Stomach (tissue), 9 donors: ENCODE results near the gene WWC1. TPM values are rescaled to one million over a fixed set of nuclear protein-coding genes. Genes with fewer than 3 reads are reported as not detected.

Experiments
- DNase-seq, 2 donors: peaks; one replicate each; pipeline versions ENCODE4 v3.0.0 to v3.0.0-alpha.2; 2013 to 2019
- H3K27ac ChIP-seq, 5 donors: fragments of 200-600 bp in 4 of 5; sonication (generic) in 4 of 5; one replicate each; pipeline ENCODE4 v1.5.1; 2013 to 2019; ENCODE audit warnings: mild to moderate bottlenecking in 1 of 5, moderate library complexity in 1 of 5
- H3K27me3 ChIP-seq, 3 donors: fragments of 200-600 bp; sonication (generic); one replicate each; pipeline ENCODE4 v1.5.1; 2017 to 2019; ENCODE audit warnings: mixed run types in 1 of 3
- H3K36me3 ChIP-seq, 4 donors: fragments of 200-600 bp; sonication (generic); 1 replicate in 3 of 4; 2 replicates in 1 of 4; pipeline ENCODE4 v1.5.1; 2016 to 2019
- H3K4me1 ChIP-seq, 4 donors: fragments of 200-600 bp; sonication (generic); one replicate each; pipeline ENCODE4 v1.5.1; 2016 to 2019
- H3K4me3 ChIP-seq, 4 donors: fragments of 200-600 bp; sonication (generic) in 3 of 4; one replicate each; pipeline ENCODE4 v1.5.1; 2016 to 2019; ENCODE audit warnings: mild to moderate bottlenecking in 1 of 4
- H3K9me3 ChIP-seq, 4 donors: fragments of 200-600 bp; sonication (generic); one replicate each; pipeline ENCODE4 v1.5.1; 2016 to 2019
- CTCF ChIP-seq, 7 experiments: fragments of 450-650 bp in 4 of 7; fragments of 200-600 bp in 3 of 7; sonication (generic) in 3 of 7; IDR thresholded peaks; one replicate each; pipeline ENCODE4 v1.5.1; 2016 to 2019; ENCODE audit warnings: antibody characterized with exemption in 7 of 7, control low read depth in 2 of 7, mild to moderate bottlenecking in 1 of 7
- EP300 ChIP-seq: sonication (generic); formaldehyde crosslinking; IDR thresholded peaks from one replicate; pipeline ENCODE4 v1.6.1; 2017; ENCODE audit warnings: antibody characterized with exemption
- POLR2A ChIP-seq, 4 donors: fragments of 450-650 bp; IDR thresholded peaks; one replicate each; pipeline ENCODE4 v1.6.1; 2016; ENCODE audit warnings: antibody characterized with exemption in 4 of 4, control low read depth in 2 of 4, mild to moderate bottlenecking in 1 of 4, moderate library complexity in 1 of 4
- POLR2AphosphoS5 ChIP-seq, 3 donors: sonication (generic); formaldehyde crosslinking; IDR thresholded peaks; one replicate each; pipeline ENCODE4 v1.6.1; 2016; ENCODE audit warnings: antibody characterized with exemption in 3 of 3
- WGBS, 5 donors: extraction: QIAGEN DNeasy Blood & Tissue Kit in 3 of 5; methylation state at CpG; one replicate each; pipeline versions ENCODE4 v1.1.5 to v1.1.7; 2013 to 2018; 5-methylcytosine and 5-hydroxymethylcytosine counted together
- intact Hi-C: fragments of 100-400 bp; cut with DNase I; formaldehyde crosslinking; loops from one replicate; pipeline ENCODE4 v1.15.1; 2023; ENCODE audit warnings: low total_unique reads
- polyA plus RNA-seq, 3 donors: library from polyadenylated mRNA; stranded (reverse); fragments of 200-250 nt; gene quantifications; one replicate each; pipeline ENCODE4 v1.2.3, GENCODE V29; 2013
- total RNA-seq, 5 donors: library from RNA; depleted of rRNA; stranded (reverse); fragments of >200 nt; gene quantifications; one replicate each; pipeline versions ENCODE4 v1.1.0 to v1.2.3, GENCODE V29; 2014 to 2016
- donor health status: healthy with polysubstance abuse.
- donor health status: Bipolar disorder and iron deficiency.
- donor health status: healthy.

Gene WWC1
- total and polyA plus RNA-seq, 8 donors = 11.3 to 82.6 (median 33.4) TPM

DNA sequence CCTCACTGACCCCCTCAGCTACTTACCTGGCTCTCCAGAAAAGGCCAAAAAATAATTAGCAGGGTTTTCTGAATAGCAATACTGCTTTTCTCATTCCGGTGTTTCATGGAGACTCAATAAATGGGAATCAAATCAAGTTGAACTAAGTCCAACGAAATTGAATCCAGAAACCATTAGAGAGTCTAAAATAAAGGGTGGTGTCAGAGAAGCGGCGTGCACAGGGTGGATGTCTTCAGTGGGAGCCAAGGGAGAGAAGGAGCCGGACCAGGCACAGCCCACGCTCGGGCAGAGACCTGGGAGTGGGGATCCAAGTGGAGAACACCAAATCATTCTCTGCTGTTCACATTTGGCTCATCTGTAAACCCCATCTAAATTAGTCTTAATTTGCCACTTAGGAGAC, 40.2 kb upstream of the WWC1 start:
- H3K4me3 ChIP-seq = no peak overlapping the region
- DNase-seq = peak in 1 of 2 donors; percentile 25
- H3K27me3 ChIP-seq = no peaks in the 10 kb centered on the region
- no peaks in the 10 kb centered on the region for H3K4me1 ChIP-seq
- 64 to 86% (median 80%) methylated on average over 7 of the region's 7 CpGs for WGBS, 5 donors
- TF ChIP-seq POLR2AphosphoS5 (IDR thresholded peaks at IDR 0.05) = no peak
- no peak for TF ChIP-seq POLR2A (IDR thresholded peaks at IDR 0.05)
- no peak for TF ChIP-seq EP300
- no peak for TF ChIP-seq CTCF (IDR thresholded peaks at IDR 0.05)
- no peak overlapping the region for H3K27ac ChIP-seq
- H3K9me3 ChIP-seq = no peaks in the 10 kb centered on the region
- intact Hi-C loops = no loop called here
- H3K36me3 ChIP-seq = peaks cover 0 to 6% (median 0%) of the 10 kb centered on the region in 4 donors

GRCh38 chr5:168254013-168254693, 37.3 kb upstream of the WWC1 start:
- no peaks in the 10 kb centered on the region for H3K9me3 ChIP-seq
- WGBS, 5 donors = 75 to 87% (median 76%) methylated on average over 9 of the region's 9 CpGs
- H3K36me3 ChIP-seq = no peaks in the 10 kb centered on the region
- DNase-seq = no peak
- intact Hi-C loops = no loop called here
- no peak overlapping the region for H3K27ac ChIP-seq
- TF ChIP-seq EP300 = no peak
- TF ChIP-seq POLR2AphosphoS5 (IDR thresholded peaks at IDR 0.05) = no peak
- TF ChIP-seq CTCF (IDR thresholded peaks at IDR 0.05) = no peak
- TF ChIP-seq POLR2A (IDR thresholded peaks at IDR 0.05) = no peak
- no peaks in the 10 kb centered on the region for H3K27me3 ChIP-seq
- H3K4me3 ChIP-seq = no peak overlapping the region
- H3K4me1 ChIP-seq = no peaks in the 10 kb centered on the region

GRCh38 chr5:168260353-168261226, 30.9 kb upstream of the WWC1 start:
- no peaks in the 10 kb centered on the region for H3K9me3 ChIP-seq
- DNase-seq = peak in 1 of 2 donors; percentile 71
- H3K4me1 ChIP-seq = no peaks in the 10 kb centered on the region
- 71 to 85% (median 80%) methylated on average over 15 of the region's 15 CpGs for WGBS, 5 donors
- H3K4me3 ChIP-seq = no peak overlapping the region
- no peaks in the 10 kb centered on the region for H3K36me3 ChIP-seq
- no peak for TF ChIP-seq POLR2A (IDR thresholded peaks at IDR 0.05)
- TF ChIP-seq CTCF (IDR thresholded peaks at IDR 0.05) = no peak
- TF ChIP-seq EP300 = no peak
- TF ChIP-seq POLR2AphosphoS5 (IDR thresholded peaks at IDR 0.05) = no peak
- no peaks in the 10 kb centered on the region for H3K27me3 ChIP-seq
- intact Hi-C loops = no loop called here
- H3K27ac ChIP-seq = no peak overlapping the region

DNA sequence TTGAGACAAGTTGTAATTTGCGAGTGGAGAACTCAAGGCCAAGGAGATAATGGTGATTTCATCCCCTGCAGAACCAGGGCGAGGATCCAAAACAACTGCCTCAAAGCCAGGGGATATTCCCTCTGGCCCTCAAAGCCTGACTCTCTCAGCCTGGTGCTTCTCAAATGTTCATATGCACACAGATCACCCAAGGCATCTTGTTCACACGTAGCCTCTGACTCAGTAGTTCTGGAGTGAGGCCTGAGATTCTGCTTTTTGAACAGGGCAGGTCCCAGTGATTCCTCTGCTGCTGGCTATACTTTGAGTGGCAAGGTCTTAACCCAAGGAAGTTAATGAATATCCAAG, 30.2 kb upstream of the WWC1 start:
- no peak overlapping the region for H3K27ac ChIP-seq
- no peak for DNase-seq
- intact Hi-C loops = no loop called here

More for the DNA sequence above, 30.2 kb upstream of the WWC1 start:
- H3K27me3 ChIP-seq = no peaks in the 10 kb centered on the region
- WGBS, 5 donors = 55 to 90% (median 67%) methylated on average over 3 of the region's 3 CpGs
- H3K4me3 ChIP-seq = no peak overlapping the region
- H3K4me1 ChIP-seq = no peaks in the 10 kb centered on the region
- H3K36me3 ChIP-seq = no peaks in the 10 kb centered on the region
- no peaks in the 10 kb centered on the region for H3K9me3 ChIP-seq
- TF ChIP-seq EP300 = no peak
- TF ChIP-seq POLR2A (IDR thresholded peaks at IDR 0.05) = no peak
- no peak for TF ChIP-seq POLR2AphosphoS5 (IDR thresholded peaks at IDR 0.05)
- TF ChIP-seq CTCF (IDR thresholded peaks at IDR 0.05) = no peak
